H1 (cell line): ENCODE results near the gene ATXN2. TPM values are rescaled to one million over a fixed set of nuclear protein-coding genes. Genes with fewer than 3 reads are reported as not detected.

ENCODE experiments used
- BACH1 ChIP-seq: IDR thresholded peaks from 2 replicates; pipeline ENCODE4 v1.6.1; 2012; ENCODE audit warnings: low read length, improper control_type of control experiment
- JUND ChIP-seq: IDR thresholded peaks from 2 replicates; pipeline ENCODE4 v1.6.1; 2011; ENCODE audit warnings: mild to moderate bottlenecking, improper control_type of control experiment, low read length
- polyA plus RNA-seq, 7 experiments: library from polyadenylated mRNA; depleted of rRNA in 3 of 7; stranded (reverse) in 5 of 7; unstranded in 2 of 7; fragments of >200 nt in 5 of 7; fragments of 200-250 nt in 2 of 7; gene quantifications; 1 replicate in 5 of 7; 2 replicates in 1 of 7; 4 replicates in 1 of 7; pipeline versions ENCODE4 v1.2.1 to v1.2.3, GENCODE V29; 2011 to 2013; ENCODE audit warnings: missing spikeins in 2 of 7, mixed read lengths in 2 of 7
- total RNA-seq: library from RNA; stranded (reverse); fragmentation: NEBNext Ultra II Directional; extraction: Animal tissue kit (Norgen Biotek cat#: 25700); gene quantifications from 2 replicates; pipeline ENCODE4 v1.2.1, GENCODE V29; 2021
- TF ChIP-seq, protein P1 (sequence below): IDR thresholded peaks from 2 replicates; pipeline ENCODE4 v1.6.1; 2012; ENCODE audit warnings: inconsistent platforms
- TF ChIP-seq, protein P2 (sequence below): IDR thresholded peaks from 2 replicates; pipeline ENCODE4 v1.6.1; 2011; ENCODE audit warnings: low read depth, mild to moderate bottlenecking, low read length; ENCODE audit not compliant: insufficient read depth
- TF ChIP-seq, protein P3 (sequence below): IDR thresholded peaks from 2 replicates; pipeline ENCODE4 v1.6.1; 2011; ENCODE audit warnings: low read length, improper control_type of control experiment

Gene ATXN2
- total and polyA plus RNA-seq, 2 of the 8 experiments (the other 6 are each of a cell fraction or from before 2014, with no cell fraction given) = 46.6 to 80.7 TPM

DNA sequence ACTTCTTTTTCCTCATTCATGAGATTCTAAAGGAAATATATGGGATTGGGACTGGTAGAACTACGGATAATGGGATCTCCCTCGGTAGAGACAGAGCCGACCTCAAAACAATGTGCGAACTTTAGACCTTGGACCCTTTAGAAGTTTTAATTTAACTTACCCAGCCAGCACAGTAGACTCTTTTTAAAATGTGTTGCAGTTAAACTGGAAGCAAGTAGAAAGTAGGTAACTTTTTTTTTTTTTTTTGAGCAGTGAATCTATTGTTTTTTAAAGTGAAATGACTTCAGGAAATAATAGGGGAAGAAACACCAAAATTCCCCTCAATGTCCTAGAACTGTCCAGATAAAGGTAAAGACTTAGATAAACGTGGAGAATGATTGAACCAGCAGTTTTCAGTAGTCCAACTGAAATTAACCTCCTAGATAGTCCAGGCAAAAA, 1.1 kb upstream of the ATXN2 start (continued):
- TF ChIP-seq, protein P1, sequence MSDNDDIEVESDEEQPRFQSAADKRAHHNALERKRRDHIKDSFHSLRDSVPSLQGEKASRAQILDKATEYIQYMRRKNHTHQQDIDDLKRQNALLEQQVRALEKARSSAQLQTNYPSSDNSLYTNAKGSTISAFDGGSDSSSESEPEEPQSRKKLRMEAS = no peak
- TF ChIP-seq BACH1 (no peak), JUND (no peak)
- TF ChIP-seq, protein P2, sequence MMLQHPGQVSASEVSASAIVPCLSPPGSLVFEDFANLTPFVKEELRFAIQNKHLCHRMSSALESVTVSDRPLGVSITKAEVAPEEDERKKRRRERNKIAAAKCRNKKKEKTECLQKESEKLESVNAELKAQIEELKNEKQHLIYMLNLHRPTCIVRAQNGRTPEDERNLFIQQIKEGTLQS = no peak
- TF ChIP-seq, protein P3, sequence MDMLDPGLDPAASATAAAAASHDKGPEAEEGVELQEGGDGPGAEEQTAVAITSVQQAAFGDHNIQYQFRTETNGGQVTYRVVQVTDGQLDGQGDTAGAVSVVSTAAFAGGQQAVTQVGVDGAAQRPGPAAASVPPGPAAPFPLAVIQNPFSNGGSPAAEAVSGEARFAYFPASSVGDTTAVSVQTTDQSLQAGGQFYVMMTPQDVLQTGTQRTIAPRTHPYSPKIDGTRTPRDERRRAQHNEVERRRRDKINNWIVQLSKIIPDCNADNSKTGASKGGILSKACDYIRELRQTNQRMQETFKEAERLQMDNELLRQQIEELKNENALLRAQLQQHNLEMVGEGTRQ = no peak
